HL-60 (cell line): ENCODE results near the gene FAM171A1.

ENCODE experiments used
- DNase-seq, 2 experiments: peaks; one replicate each; pipeline ENCODE4 v3.0.0-alpha.2; 2010 to 2020; ENCODE audit warnings: low read depth in 1 of 2, low spot score in 1 of 2
- H3K27ac ChIP-seq: fragments of 250-450 bp; sonication (Bioruptor Pico); replicated peaks from 2 replicates; pipeline ENCODE4 v1.5.1; 2020; ENCODE audit warnings: mild to moderate bottlenecking, moderate library complexity
- H3K27me3 ChIP-seq: fragments of 250-450 bp; sonication (Bioruptor Pico); 2 replicates; pipeline ENCODE4 v1.5.1; 2021; ENCODE audit warnings: mild to moderate bottlenecking, moderate library complexity; ENCODE audit not compliant: insufficient read depth, poor library complexity, severe bottlenecking
- H3K4me3 ChIP-seq: replicated peaks from 2 replicates; pipeline ENCODE4 v1.5.1; 2011; ENCODE audit warnings: mild to moderate bottlenecking, control low read depth, low read length; ENCODE audit not compliant: insufficient read depth
- CTCF ChIP-seq: IDR thresholded peaks from one replicate; pipeline ENCODE4 v1.5.1; 2011; ENCODE audit warnings: low read length, control low read depth, inconsistent platforms; ENCODE audit not compliant: insufficient read depth
- GABPA ChIP-seq: IDR thresholded peaks from 2 replicates; pipeline ENCODE4 v1.6.1; 2012; ENCODE audit warnings: low read depth
- POLR2AphosphoS5 ChIP-seq: IDR thresholded peaks from 2 replicates; pipeline ENCODE4 v1.6.1; 2012; ENCODE audit warnings: low read depth
- REST ChIP-seq: IDR thresholded peaks from 2 replicates; pipeline ENCODE4 v1.6.1; 2012; ENCODE audit warnings: low read depth; ENCODE audit not compliant: insufficient replicate concordance
- SPI1 ChIP-seq: IDR thresholded peaks from 2 replicates; pipeline ENCODE4 v1.6.1; 2012; ENCODE audit warnings: low read depth, mild to moderate bottlenecking, borderline replicate concordance

The FAM171A1 gene

GRCh38 chr10:15385552-15386455, 14.7 kb upstream of the FAM171A1 start:
- Histone ChIP-seq H3K27me3 (no peaks in the 10 kb centered on the region), H3K4me3 (no peak overlapping the region), H3K27ac (no peak overlapping the region)
- no peak for TF ChIP-seq POLR2AphosphoS5
- TF ChIP-seq CTCF: no peak
- no peak for TF ChIP-seq GABPA
- TF ChIP-seq SPI1: no peak
- TF ChIP-seq REST: no peak
- no peak for DNase-seq

- no peak for DNase-seq
- Histone ChIP-seq H3K27me3 (no peaks in the 10 kb centered on the region), H3K27ac (no peak overlapping the region), H3K4me3 (no peak overlapping the region)
- TF ChIP-seq GABPA (no peak), CTCF (no peak), POLR2AphosphoS5 (no peak), REST (no peak), SPI1 (no peak)
Measured at GRCh38 chr10:15381420-15381819, 10.3 kb upstream of the FAM171A1 start.

GRCh38 chr10:15379078-15379477, 8.0 kb upstream of the FAM171A1 start:
- Histone ChIP-seq H3K27ac (no peak overlapping the region), H3K4me3 (no peak overlapping the region), H3K27me3 (no peaks in the 10 kb centered on the region)
- TF ChIP-seq GABPA: no peak
- no peak for TF ChIP-seq REST
- no peak for TF ChIP-seq SPI1
- no peak for TF ChIP-seq POLR2AphosphoS5
- TF ChIP-seq CTCF: no peak
- DNase-seq: no peak
